ENCODE results near the gene RASL11A. TPM values are rescaled to one million over a fixed set of nuclear protein-coding genes. Genes with fewer than 3 reads are reported as not detected.
A peak's percentile ranks its signal among the peaks of the same experiment; 100 is the strongest.

Gene RASL11A
- total RNA-seq, 4 donors from 2014 or later = 10.7 to 29.7 (median 12.9) TPM

- no peak for DNase-seq
- intact Hi-C loops (cut with DNase I) = no loop called here
- H3K4me1 ChIP-seq = no peaks in the 10 kb centered on the region
- no peaks in the 10 kb centered on the region for H3K9me3 ChIP-seq
- H3K27ac ChIP-seq = no peak overlapping the region
- 56 to 66% methylated on average over 4 of the region's 4 CpGs for WGBS, 2 donors
- H3K4me3 ChIP-seq (replicated peaks in 1 of 3) = no peak overlapping the region
- TF ChIP-seq POLR2A (IDR thresholded peaks at IDR 0.05) = no peak
- no peak for TF ChIP-seq CTCF (IDR thresholded peaks at IDR 0.05)
- no peaks in the 10 kb centered on the region for H3K36me3 ChIP-seq
- no peaks in the 10 kb centered on the region for H3K27me3 ChIP-seq
These were observed 10.2 kb downstream of the RASL11A start for GRCh38 chr13:27280841-27281240.

GRCh38 chr13:27281420-27281819 lies 10.8 kb downstream of the RASL11A start:
- H3K27me3 ChIP-seq = no peaks in the 10 kb centered on the region
- H3K4me3 ChIP-seq (replicated peaks in 1 of 3) = no peak overlapping the region
- intact Hi-C loops (cut with DNase I) = no loop called here
- no peaks in the 10 kb centered on the region for H3K9me3 ChIP-seq
- H3K4me1 ChIP-seq = no peaks in the 10 kb centered on the region
- TF ChIP-seq CTCF (IDR thresholded peaks at IDR 0.05) (no peak), POLR2A (IDR thresholded peaks at IDR 0.05) (no peak)
- H3K36me3 ChIP-seq = no peaks in the 10 kb centered on the region
- 84 to 87% methylated on average over 1 of the region's 1 CpG for WGBS, 2 donors
- no peak for DNase-seq
- no peak overlapping the region for H3K27ac ChIP-seq

GRCh38 chr13:27283906-27284493 lies 13.4 kb downstream of the RASL11A start:
- H3K27me3 ChIP-seq = no peaks in the 10 kb centered on the region
- intact Hi-C loops (cut with DNase I) = no loop called here
- H3K36me3 ChIP-seq = no peaks in the 10 kb centered on the region
- no peaks in the 10 kb centered on the region for H3K9me3 ChIP-seq
- peak in 1 of 2 donors; percentile 6 for DNase-seq
- no peaks in the 10 kb centered on the region for H3K4me1 ChIP-seq
- 81 to 90% methylated on average over 4 of the region's 4 CpGs for WGBS, 2 donors
- no peak overlapping the region for H3K4me3 ChIP-seq (replicated peaks in 1 of 3)
- no peak overlapping the region for H3K27ac ChIP-seq
- TF ChIP-seq CTCF (IDR thresholded peaks at IDR 0.05) (no peak), POLR2A (IDR thresholded peaks at IDR 0.05) (no peak)

- H3K9me3 ChIP-seq = no peaks in the 10 kb centered on the region
- H3K27me3 ChIP-seq = no peaks in the 10 kb centered on the region
- H3K4me3 ChIP-seq (replicated peaks in 1 of 3) = no peak overlapping the region
- H3K27ac ChIP-seq = no peak overlapping the region
- WGBS, 2 donors = 94 to 95% methylated on average over 4 of the region's 4 CpGs
- no peak for DNase-seq
- no peaks in the 10 kb centered on the region for H3K36me3 ChIP-seq
- intact Hi-C loops (cut with DNase I) = no loop called here
- H3K4me1 ChIP-seq = no peaks in the 10 kb centered on the region
- TF ChIP-seq POLR2A (IDR thresholded peaks at IDR 0.05) = no peak
These were observed 17.8 kb downstream of the RASL11A start for GRCh38 chr13:27288392-27288791.

- DNase-seq = no peak
- intact Hi-C loops (cut with DNase I) = no loop called here
- H3K4me1 ChIP-seq = no peaks in the 10 kb centered on the region
- no peak for TF ChIP-seq CTCF (IDR thresholded peaks at IDR 0.05)
- TF ChIP-seq POLR2A (IDR thresholded peaks at IDR 0.05) = no peak
- H3K27me3 ChIP-seq = no peaks in the 10 kb centered on the region
- H3K36me3 ChIP-seq = no peaks in the 10 kb centered on the region
- H3K27ac ChIP-seq = no peak overlapping the region
- H3K9me3 ChIP-seq = no peaks in the 10 kb centered on the region
- WGBS, 2 donors = 57 to 70% methylated on average over 2 of the region's 2 CpGs
- H3K4me3 ChIP-seq (replicated peaks in 1 of 3) = no peak overlapping the region
These were observed 18.5 kb downstream of the RASL11A start for GRCh38 chr13:27289011-27289665.
